Measurements from ENCODE around the gene RFC2.

DNA sequence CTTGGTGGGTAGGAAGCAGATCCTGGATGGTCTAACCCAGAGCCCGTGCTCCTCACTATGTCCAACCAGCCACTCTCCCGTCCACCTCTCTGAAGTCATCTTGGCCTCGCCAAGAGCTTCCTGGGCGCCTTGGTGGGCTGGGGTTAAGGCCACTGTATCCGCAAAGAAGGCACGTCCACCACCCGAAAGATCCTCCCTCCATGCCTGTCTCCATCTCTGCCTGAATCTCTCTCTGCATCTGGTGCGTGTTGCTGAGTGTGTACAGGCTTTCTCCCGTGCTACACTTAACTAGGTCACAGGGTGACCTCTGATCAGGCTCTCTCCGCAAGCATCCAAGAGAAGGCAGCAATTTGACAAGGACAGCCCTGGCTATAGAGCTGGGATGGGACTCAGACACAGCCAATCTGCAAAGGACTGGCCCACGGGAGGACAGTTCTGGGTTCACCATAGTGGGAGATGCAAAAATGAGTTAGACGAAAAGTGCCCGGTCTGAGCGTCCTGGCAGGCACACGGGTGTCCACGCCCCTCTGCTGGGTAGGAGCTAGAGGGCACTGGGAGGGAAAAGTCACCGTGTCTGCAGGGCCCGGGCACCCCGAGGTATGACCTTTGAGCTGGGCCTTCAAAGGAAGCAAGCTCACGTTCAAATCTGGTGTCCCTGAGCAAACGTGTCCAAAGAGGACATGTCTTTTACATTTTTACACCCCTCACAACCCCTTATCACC is 9.4 kb upstream of the RFC2 start:
- TF ChIP-seq, protein P1, sequence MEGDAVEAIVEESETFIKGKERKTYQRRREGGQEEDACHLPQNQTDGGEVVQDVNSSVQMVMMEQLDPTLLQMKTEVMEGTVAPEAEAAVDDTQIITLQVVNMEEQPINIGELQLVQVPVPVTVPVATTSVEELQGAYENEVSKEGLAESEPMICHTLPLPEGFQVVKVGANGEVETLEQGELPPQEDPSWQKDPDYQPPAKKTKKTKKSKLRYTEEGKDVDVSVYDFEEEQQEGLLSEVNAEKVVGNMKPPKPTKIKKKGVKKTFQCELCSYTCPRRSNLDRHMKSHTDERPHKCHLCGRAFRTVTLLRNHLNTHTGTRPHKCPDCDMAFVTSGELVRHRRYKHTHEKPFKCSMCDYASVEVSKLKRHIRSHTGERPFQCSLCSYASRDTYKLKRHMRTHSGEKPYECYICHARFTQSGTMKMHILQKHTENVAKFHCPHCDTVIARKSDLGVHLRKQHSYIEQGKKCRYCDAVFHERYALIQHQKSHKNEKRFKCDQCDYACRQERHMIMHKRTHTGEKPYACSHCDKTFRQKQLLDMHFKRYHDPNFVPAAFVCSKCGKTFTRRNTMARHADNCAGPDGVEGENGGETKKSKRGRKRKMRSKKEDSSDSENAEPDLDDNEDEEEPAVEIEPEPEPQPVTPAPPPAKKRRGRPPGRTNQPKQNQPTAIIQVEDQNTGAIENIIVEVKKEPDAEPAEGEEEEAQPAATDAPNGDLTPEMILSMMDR (IDR thresholded peaks at IDR 0.05) = no peak
- no peak for TF ChIP-seq POLR2A (IDR thresholded peaks at IDR 0.05)
